ENCODE data around the gene EMC8. TPM values are rescaled to one million over a fixed set of nuclear protein-coding genes. Genes with fewer than 3 reads are reported as not detected.
A peak's percentile ranks its signal among the peaks of the same experiment; 100 is the strongest.

Gene EMC8
- total RNA-seq, 1 experiment from 2014 or later: 73.0 TPM

- H2AFZ ChIP-seq (ENCODE audit: low read depth, low read length, poor library complexity, severe bottlenecking): no peak overlapping the region
- RAD21 ChIA-PET (ENCODE audit: low non-redundant PET in 1 of 2, low total read pairs in 2 of 2, uncharacterized antibody in 2 of 2, unreplicated experiment in 2 of 2): no interaction called here
- no peaks in the 10 kb centered on the region for H3K9me3 ChIP-seq (ENCODE audit: control insufficient read depth in 1 of 2, insufficient read depth in 1 of 2, low read depth in 1 of 2, low read length in 2 of 2)
- H3K9me2 ChIP-seq (ENCODE audit: insufficient read depth): no peaks in the 10 kb centered on the region
- peaks cover 100% of the 10 kb centered on the region for H3K79me2 ChIP-seq (ENCODE audit: insufficient read depth, low read length)
- no TSS peak for BruUV-seq (replicated peaks)
- peaks cover 41 to 60% of the 10 kb centered on the region in 2 experiments for H3K36me3 ChIP-seq (ENCODE audit: control insufficient read depth in 1 of 2, insufficient read depth in 2 of 2, low read length in 2 of 2)
- peak overlapping the region; percentile 92 to 93 for H3K4me3 ChIP-seq (replicated peaks in 1 of 2; ENCODE audit: low read depth in 1 of 2, low read length in 2 of 2)
- H3K27ac ChIP-seq (ENCODE audit: low read depth, low read length): peak overlapping the region; percentile 90
- H3K27me3 ChIP-seq (ENCODE audit: insufficient read depth, low read length): no peaks in the 10 kb centered on the region
- ATAC-seq (peak; percentile 66), DNase-seq (ENCODE audit: low read depth, low spot score) (no peak)
- H3K4me1 ChIP-seq (ENCODE audit: control insufficient read depth in 1 of 2, insufficient read depth in 2 of 2, low read length in 2 of 2): peaks cover 11 to 22% of the 10 kb centered on the region in 2 experiments; a peak in 3 of 4 replicates
- H3K4me2 ChIP-seq (ENCODE audit: low read length): peak overlapping the region; percentile 75
- POLR2A ChIA-PET: no interaction called here
- CTCF ChIA-PET: no interaction called here
- peak overlapping the region; percentile 89 for H3K9ac ChIP-seq (ENCODE audit: low read length)
- intact Hi-C loops (cut with micrococcal nuclease): no loop called here
- H4K20me1 ChIP-seq (ENCODE audit: insufficient read depth): peaks cover 7% of the 10 kb centered on the region; the same call in 1 of the 2 replicates
- peak; percentile 99 for TF ChIP-seq ZFX (IDR thresholded peaks at IDR 0.05)
- no peak for TF ChIP-seq CBX3 (IDR thresholded peaks at IDR 0.05; ENCODE audit: low read depth)
Measured at GRCh38 chr16:85798901-85799496, 345 bp downstream of the EMC8 start.

- no peak overlapping the region for H2AFZ ChIP-seq (ENCODE audit: low read depth, low read length, poor library complexity, severe bottlenecking)
- H3K9ac ChIP-seq (ENCODE audit: low read length): peak overlapping the region; percentile 89
- peaks cover 11 to 22% of the 10 kb centered on the region in 2 experiments; a peak in 3 of 4 replicates for H3K4me1 ChIP-seq (ENCODE audit: control insufficient read depth in 1 of 2, insufficient read depth in 2 of 2, low read length in 2 of 2)
- ChIA-PET POLR2A (no interaction called here), CTCF (no interaction called here), RAD21 (ENCODE audit: low non-redundant PET in 1 of 2, low total read pairs in 2 of 2, uncharacterized antibody in 2 of 2, unreplicated experiment in 2 of 2) (no interaction called here)
- peaks cover 12% of the 10 kb centered on the region; the same call in 1 of the 2 replicates for H4K20me1 ChIP-seq (ENCODE audit: insufficient read depth)
- peak overlapping the region; percentile 75 for H3K4me2 ChIP-seq (ENCODE audit: low read length)
- ATAC-seq (no peak), DNase-seq (ENCODE audit: low read depth, low spot score) (no peak)
- no peaks in the 10 kb centered on the region for H3K27me3 ChIP-seq (ENCODE audit: insufficient read depth, low read length)
- H3K79me2 ChIP-seq (ENCODE audit: insufficient read depth, low read length): peaks cover 100% of the 10 kb centered on the region
- intact Hi-C loops (cut with micrococcal nuclease): no loop called here
- no peaks in the 10 kb centered on the region for H3K9me3 ChIP-seq (ENCODE audit: control insufficient read depth in 1 of 2, insufficient read depth in 1 of 2, low read depth in 1 of 2, low read length in 2 of 2)
- H3K9me2 ChIP-seq (ENCODE audit: insufficient read depth): no peaks in the 10 kb centered on the region
- H3K36me3 ChIP-seq (ENCODE audit: control insufficient read depth in 1 of 2, insufficient read depth in 2 of 2, low read length in 2 of 2): peaks cover 36 to 60% of the 10 kb centered on the region in 2 experiments
- peak overlapping the region; percentile 92 to 93 for H3K4me3 ChIP-seq (replicated peaks in 1 of 2; ENCODE audit: low read depth in 1 of 2, low read length in 2 of 2)
- no TSS peak for BruUV-seq (replicated peaks)
- H3K27ac ChIP-seq (ENCODE audit: low read depth, low read length): peak overlapping the region; percentile 90
- TF ChIP-seq POLR2AphosphoS5 (IDR thresholded peaks at IDR 0.05; ENCODE audit: low read depth, low read length) (no peak), POLR2A (IDR thresholded peaks at IDR 0.05; ENCODE audit: borderline replicate concordance, extremely low read depth, insufficient read depth, insufficient read length) (no peak), RAD21 (IDR thresholded peaks at IDR 0.05; ENCODE audit: low read depth) (no peak), EZH2 (IDR thresholded peaks at IDR 0.05) (no peak), TCF7L2 (IDR thresholded peaks at IDR 0.05; ENCODE audit: borderline replicate concordance, extremely low read depth, insufficient read depth, insufficient read length) (no peak), ATF3 (IDR thresholded peaks at IDR 0.05) (no peak), JUND (IDR thresholded peaks at IDR 0.05) (no peak), REST (IDR thresholded peaks at IDR 0.05; ENCODE audit: low read depth) (no peak), FOSL1 (IDR thresholded peaks at IDR 0.05; ENCODE audit: low read depth) (no peak), ZBTB33 (IDR thresholded peaks at IDR 0.05; ENCODE audit: extremely low read depth, insufficient replicate concordance, low read length) (no peak), SP1 (IDR thresholded peaks at IDR 0.05; ENCODE audit: low read depth) (no peak), ZNF274 (IDR thresholded peaks at IDR 0.05; ENCODE audit: low read depth, low read length) (no peak), ELF1 (IDR thresholded peaks at IDR 0.05; ENCODE audit: borderline replicate concordance, low read depth) (no peak)
Measured at GRCh38 chr16:85798283-85798776, 1.0 kb downstream of the EMC8 start.
